ENCODE data around the gene ANKRD33B. TPM values are rescaled to one million over a fixed set of nuclear protein-coding genes. Genes with fewer than 3 reads are reported as not detected.

ANKRD33B gene
- total and polyA plus RNA-seq, 9 of the 15 experiments (the other 6 are each of a cell fraction or from before 2014, with no cell fraction given), result 0.10 to 1.7 (median 0.40) TPM

DNA sequence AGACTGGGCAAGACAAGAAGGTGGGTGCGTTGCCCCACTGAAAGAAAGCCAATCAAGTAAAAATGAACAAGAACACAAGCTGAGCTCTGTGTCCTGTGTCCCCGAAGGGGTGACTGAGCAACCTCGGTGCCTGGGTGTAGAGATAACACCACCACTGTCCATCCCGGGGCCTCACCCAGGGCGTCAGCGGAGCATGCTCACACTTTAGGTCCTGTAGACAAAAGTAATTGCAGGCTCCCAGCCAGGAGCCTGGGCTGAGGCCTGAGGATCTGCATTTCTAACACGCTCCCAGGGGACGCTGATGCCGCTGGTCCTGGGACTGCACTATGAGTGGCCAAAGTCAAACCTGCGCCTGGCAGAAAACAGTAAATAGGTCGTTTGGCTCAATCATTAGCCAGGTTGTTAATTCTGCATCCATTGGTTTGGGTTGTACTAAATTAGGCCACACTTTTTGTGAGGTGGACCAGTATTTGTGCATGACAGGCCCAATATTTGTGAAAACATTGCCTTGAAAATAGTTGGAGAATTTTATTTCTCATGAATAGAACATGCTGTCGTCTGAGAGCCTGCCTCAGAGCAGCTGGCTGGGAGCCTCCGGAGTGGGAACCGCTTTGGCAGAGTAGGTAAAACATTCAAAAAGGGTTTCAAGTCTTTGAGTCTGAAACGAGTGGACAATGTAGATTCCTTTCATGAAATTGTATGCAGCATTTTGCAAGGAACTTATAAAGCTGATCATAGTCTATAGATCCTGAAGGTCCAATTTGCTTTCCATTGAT is 38.3 kb downstream of the ANKRD33B start (continued):
- TF ChIP-seq, protein P1, sequence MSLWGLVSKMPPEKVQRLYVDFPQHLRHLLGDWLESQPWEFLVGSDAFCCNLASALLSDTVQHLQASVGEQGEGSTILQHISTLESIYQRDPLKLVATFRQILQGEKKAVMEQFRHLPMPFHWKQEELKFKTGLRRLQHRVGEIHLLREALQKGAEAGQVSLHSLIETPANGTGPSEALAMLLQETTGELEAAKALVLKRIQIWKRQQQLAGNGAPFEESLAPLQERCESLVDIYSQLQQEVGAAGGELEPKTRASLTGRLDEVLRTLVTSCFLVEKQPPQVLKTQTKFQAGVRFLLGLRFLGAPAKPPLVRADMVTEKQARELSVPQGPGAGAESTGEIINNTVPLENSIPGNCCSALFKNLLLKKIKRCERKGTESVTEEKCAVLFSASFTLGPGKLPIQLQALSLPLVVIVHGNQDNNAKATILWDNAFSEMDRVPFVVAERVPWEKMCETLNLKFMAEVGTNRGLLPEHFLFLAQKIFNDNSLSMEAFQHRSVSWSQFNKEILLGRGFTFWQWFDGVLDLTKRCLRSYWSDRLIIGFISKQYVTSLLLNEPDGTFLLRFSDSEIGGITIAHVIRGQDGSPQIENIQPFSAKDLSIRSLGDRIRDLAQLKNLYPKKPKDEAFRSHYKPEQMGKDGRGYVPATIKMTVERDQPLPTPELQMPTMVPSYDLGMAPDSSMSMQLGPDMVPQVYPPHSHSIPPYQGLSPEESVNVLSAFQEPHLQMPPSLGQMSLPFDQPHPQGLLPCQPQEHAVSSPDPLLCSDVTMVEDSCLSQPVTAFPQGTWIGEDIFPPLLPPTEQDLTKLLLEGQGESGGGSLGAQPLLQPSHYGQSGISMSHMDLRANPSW (CRISPR knock-in tag; IDR thresholded peaks at IDR 0.05), result no peak
- TF ChIP-seq TRIM28 (IDR thresholded peaks at IDR 0.05), result no peak
- TF ChIP-seq YBX1 (IDR thresholded peaks at IDR 0.05), result no peak
- TF ChIP-seq ZNF445 (CRISPR knock-in tag; IDR thresholded peaks at IDR 0.05; ENCODE audit: low read depth), result no peak
- TF ChIP-seq, protein P2, sequence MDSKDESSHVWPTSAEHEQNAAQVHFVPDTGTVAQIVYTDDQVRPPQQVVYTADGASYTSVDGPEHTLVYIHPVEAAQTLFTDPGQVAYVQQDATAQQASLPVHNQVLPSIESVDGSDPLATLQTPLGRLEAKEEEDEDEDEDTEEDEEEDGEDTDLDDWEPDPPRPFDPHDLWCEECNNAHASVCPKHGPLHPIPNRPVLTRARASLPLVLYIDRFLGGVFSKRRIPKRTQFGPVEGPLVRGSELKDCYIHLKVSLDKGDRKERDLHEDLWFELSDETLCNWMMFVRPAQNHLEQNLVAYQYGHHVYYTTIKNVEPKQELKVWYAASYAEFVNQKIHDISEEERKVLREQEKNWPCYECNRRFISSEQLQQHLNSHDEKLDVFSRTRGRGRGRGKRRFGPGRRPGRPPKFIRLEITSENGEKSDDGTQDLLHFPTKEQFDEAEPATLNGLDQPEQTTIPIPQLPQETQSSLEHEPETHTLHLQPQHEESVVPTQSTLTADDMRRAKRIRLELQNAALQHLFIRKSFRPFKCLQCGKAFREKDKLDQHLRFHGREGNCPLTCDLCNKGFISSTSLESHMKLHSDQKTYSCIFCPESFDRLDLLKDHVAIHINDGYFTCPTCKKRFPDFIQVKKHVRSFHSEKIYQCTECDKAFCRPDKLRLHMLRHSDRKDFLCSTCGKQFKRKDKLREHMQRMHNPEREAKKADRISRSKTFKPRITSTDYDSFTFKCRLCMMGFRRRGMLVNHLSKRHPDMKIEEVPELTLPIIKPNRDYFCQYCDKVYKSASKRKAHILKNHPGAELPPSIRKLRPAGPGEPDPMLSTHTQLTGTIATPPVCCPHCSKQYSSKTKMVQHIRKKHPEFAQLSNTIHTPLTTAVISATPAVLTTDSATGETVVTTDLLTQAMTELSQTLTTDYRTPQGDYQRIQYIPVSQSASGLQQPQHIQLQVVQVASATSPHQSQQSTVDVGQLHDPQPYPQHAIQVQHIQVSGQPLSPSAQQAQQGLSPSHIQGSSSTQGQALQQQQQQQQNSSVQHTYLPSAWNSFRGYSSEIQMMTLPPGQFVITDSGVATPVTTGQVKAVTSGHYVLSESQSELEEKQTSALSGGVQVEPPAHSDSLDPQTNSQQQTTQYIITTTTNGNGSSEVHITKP (IDR thresholded peaks at IDR 0.05; ENCODE audit: partially characterized antibody), result no peak
- no peak for TF ChIP-seq TSC22D4 (tag; IDR thresholded peaks at IDR 0.05)
- no peak for TF ChIP-seq ZNF165 (CRISPR knock-in tag; IDR thresholded peaks at IDR 0.05; ENCODE audit: borderline replicate concordance)
- TF ChIP-seq, protein P3, sequence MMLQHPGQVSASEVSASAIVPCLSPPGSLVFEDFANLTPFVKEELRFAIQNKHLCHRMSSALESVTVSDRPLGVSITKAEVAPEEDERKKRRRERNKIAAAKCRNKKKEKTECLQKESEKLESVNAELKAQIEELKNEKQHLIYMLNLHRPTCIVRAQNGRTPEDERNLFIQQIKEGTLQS (IDR thresholded peaks at IDR 0.05), result no peak
- TF ChIP-seq, protein P3 (CRISPR knock-in tag; conservative IDR thresholded peaks at IDR 0.05), result no peak
- TF ChIP-seq, protein P4, sequence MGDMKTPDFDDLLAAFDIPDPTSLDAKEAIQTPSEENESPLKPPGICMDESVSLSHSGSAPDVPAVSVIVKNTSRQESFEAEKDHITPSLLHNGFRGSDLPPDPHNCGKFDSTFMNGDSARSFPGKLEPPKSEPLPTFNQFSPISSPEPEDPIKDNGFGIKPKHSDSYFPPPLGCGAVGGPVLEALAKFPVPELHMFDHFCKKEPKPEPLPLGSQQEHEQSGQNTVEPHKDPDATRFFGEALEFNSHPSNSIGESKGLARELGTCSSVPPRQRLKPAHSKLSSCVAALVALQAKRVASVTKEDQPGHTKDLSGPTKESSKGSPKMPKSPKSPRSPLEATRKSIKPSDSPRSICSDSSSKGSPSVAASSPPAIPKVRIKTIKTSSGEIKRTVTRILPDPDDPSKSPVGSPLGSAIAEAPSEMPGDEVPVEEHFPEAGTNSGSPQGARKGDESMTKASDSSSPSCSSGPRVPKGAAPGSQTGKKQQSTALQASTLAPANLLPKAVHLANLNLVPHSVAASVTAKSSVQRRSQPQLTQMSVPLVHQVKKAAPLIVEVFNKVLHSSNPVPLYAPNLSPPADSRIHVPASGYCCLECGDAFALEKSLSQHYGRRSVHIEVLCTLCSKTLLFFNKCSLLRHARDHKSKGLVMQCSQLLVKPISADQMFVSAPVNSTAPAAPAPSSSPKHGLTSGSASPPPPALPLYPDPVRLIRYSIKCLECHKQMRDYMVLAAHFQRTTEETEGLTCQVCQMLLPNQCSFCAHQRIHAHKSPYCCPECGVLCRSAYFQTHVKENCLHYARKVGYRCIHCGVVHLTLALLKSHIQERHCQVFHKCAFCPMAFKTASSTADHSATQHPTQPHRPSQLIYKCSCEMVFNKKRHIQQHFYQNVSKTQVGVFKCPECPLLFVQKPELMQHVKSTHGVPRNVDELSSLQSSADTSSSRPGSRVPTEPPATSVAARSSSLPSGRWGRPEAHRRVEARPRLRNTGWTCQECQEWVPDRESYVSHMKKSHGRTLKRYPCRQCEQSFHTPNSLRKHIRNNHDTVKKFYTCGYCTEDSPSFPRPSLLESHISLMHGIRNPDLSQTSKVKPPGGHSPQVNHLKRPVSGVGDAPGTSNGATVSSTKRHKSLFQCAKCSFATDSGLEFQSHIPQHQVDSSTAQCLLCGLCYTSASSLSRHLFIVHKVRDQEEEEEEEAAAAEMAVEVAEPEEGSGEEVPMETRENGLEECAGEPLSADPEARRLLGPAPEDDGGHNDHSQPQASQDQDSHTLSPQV (IDR thresholded peaks at IDR 0.05), result peak; percentile 71; the same call in 1 of the 2 replicates
- TF ChIP-seq ZBTB8A (IDR thresholded peaks at IDR 0.05; ENCODE audit: partially characterized antibody), result no peak
- TF ChIP-seq CC2D1A (IDR thresholded peaks at IDR 0.05), result no peak
- no peak for TF ChIP-seq SUPT5H (IDR thresholded peaks at IDR 0.05)
- TF ChIP-seq ZNF668 (CRISPR knock-in tag; IDR thresholded peaks at IDR 0.05), result no peak
- TF ChIP-seq RBM22 (IDR thresholded peaks at IDR 0.05; ENCODE audit: low read depth, low read length, poor library complexity, severe bottlenecking), result no peak

All from K562 (cell line).